H9 (cell line): ENCODE data around the gene RABGAP1L. TPM values are rescaled to one million over a fixed set of nuclear protein-coding genes. Genes with fewer than 3 reads are reported as not detected.

Experiments
- DNase-seq: peaks from one replicate; pipeline ENCODE4 v3.0.0-alpha.2; 2017
- H2AFZ ChIP-seq: one replicate; pipeline ENCODE4 v1.6.1; 2013; ENCODE audit warnings: mild to moderate bottlenecking, low read length, control low read depth, moderate library complexity
- H2AK5ac ChIP-seq: 2 replicates; pipeline ENCODE4 v1.6.1; 2013; ENCODE audit warnings: low read length, control low read depth, mixed read lengths; ENCODE audit not compliant: insufficient read length
- H2BK120ac ChIP-seq: one replicate; pipeline ENCODE4 v1.6.1; 2013; ENCODE audit warnings: low read depth, mild to moderate bottlenecking, low read length, control low read depth, inconsistent platforms; ENCODE audit not compliant: poor library complexity, severe bottlenecking
- H2BK12ac ChIP-seq: 2 replicates; pipeline ENCODE4 v1.6.1; 2013; ENCODE audit warnings: low read length, control low read depth, mixed read lengths, low read depth; ENCODE audit not compliant: insufficient read length
- H2BK15ac ChIP-seq: 2 replicates; pipeline ENCODE4 v1.6.1; 2013; ENCODE audit warnings: low read depth, low read length, control low read depth
- H2BK20ac ChIP-seq: one replicate; pipeline ENCODE4 v1.6.1; 2013; ENCODE audit warnings: low read depth, mild to moderate bottlenecking, low read length, control low read depth, inconsistent platforms; ENCODE audit not compliant: poor library complexity, severe bottlenecking
- H2BK5ac ChIP-seq: 2 replicates; pipeline ENCODE4 v1.6.1; 2013; ENCODE audit warnings: low read length, control low read depth, mixed read lengths; ENCODE audit not compliant: insufficient read length
- H3K14ac ChIP-seq: 2 replicates; pipeline ENCODE4 v1.6.1; 2013; ENCODE audit warnings: low read length, control low read depth; ENCODE audit not compliant: insufficient read depth
- H3K18ac ChIP-seq: 2 replicates; pipeline ENCODE4 v1.6.1; 2013; ENCODE audit warnings: low read depth, mild to moderate bottlenecking, mixed read lengths, low read length, control low read depth; ENCODE audit not compliant: insufficient read length
- H3K23ac ChIP-seq: 2 replicates; pipeline ENCODE4 v1.6.1; 2013; ENCODE audit warnings: low read length, control low read depth, mixed read lengths, low read depth; ENCODE audit not compliant: insufficient read length
- H3K23me2 ChIP-seq: 2 replicates; pipeline ENCODE4 v1.6.1; 2013; ENCODE audit warnings: low read depth, mild to moderate bottlenecking, mixed read lengths, low read length, control low read depth; ENCODE audit not compliant: insufficient read length, poor library complexity, severe bottlenecking
- H3K27ac ChIP-seq: 2 replicates; pipeline ENCODE4 v1.5.1; 2013; ENCODE audit warnings: low read length, control low read depth, mixed read lengths, low read depth; ENCODE audit not compliant: insufficient read length
- H3K27me3 ChIP-seq: 2 replicates; pipeline ENCODE4 v1.6.1; 2013; ENCODE audit warnings: low read length, control low read depth, inconsistent platforms; ENCODE audit not compliant: insufficient read depth
- H3K4ac ChIP-seq: 2 replicates; pipeline ENCODE4 v1.6.1; 2013; ENCODE audit warnings: low read depth, mild to moderate bottlenecking, control low read depth, inconsistent platforms, low read length, moderate library complexity
- H3K4me1 ChIP-seq: 2 replicates; pipeline ENCODE4 v1.6.1; 2013; ENCODE audit warnings: low read length, control low read depth, inconsistent platforms; ENCODE audit not compliant: insufficient read depth
- H3K4me2 ChIP-seq: 2 replicates; pipeline ENCODE4 v1.6.1; 2013; ENCODE audit warnings: low read length, control low read depth, mixed read lengths; ENCODE audit not compliant: insufficient read length, insufficient read depth
- H3K56ac ChIP-seq: 2 replicates; pipeline ENCODE4 v1.6.1; 2013; ENCODE audit warnings: low read depth, mild to moderate bottlenecking, mixed read lengths, low read length, control low read depth; ENCODE audit not compliant: insufficient read length
- H3K79me1 ChIP-seq: 2 replicates; pipeline ENCODE4 v1.6.1; 2013; ENCODE audit warnings: low read depth, mild to moderate bottlenecking, moderate library complexity, low read length, control low read depth, inconsistent platforms; ENCODE audit not compliant: insufficient read depth, poor library complexity, severe bottlenecking
- H3K79me2 ChIP-seq: 2 replicates; pipeline ENCODE4 v1.6.1; 2013; ENCODE audit warnings: low read length, control low read depth, inconsistent platforms; ENCODE audit not compliant: insufficient read depth
- H3K9ac ChIP-seq: 2 replicates; pipeline ENCODE4 v1.6.1; 2013; ENCODE audit warnings: low read length, control low read depth, mixed read lengths; ENCODE audit not compliant: insufficient read length; ENCODE audit errors: extremely low read depth
- H3K9me3 ChIP-seq: one replicate; pipeline ENCODE4 v1.6.1; 2013; ENCODE audit warnings: low read depth, low read length, inconsistent platforms; ENCODE audit not compliant: control insufficient read depth
- H3T11ph ChIP-seq: one replicate; pipeline ENCODE4 v1.6.1; 2013; ENCODE audit warnings: mild to moderate bottlenecking, low read length, control low read depth, inconsistent platforms
- H4K20me1 ChIP-seq: one replicate; pipeline ENCODE4 v1.6.1; 2013; ENCODE audit not compliant: control insufficient read depth, insufficient read length, insufficient read depth
- H4K5ac ChIP-seq: 2 replicates; pipeline ENCODE4 v1.6.1; 2013; ENCODE audit warnings: low read depth, mild to moderate bottlenecking, mixed read lengths, low read length, control low read depth; ENCODE audit not compliant: insufficient read length
- H4K8ac ChIP-seq: replicated peaks from 2 replicates; pipeline ENCODE4 v1.6.1; 2013; ENCODE audit warnings: low read length, control low read depth, mixed read lengths, low read depth; ENCODE audit not compliant: insufficient read length
- H4K91ac ChIP-seq: 2 replicates; pipeline ENCODE4 v1.6.1; 2013; ENCODE audit warnings: low read depth, mild to moderate bottlenecking, moderate library complexity, mixed read lengths, low read length, control low read depth; ENCODE audit not compliant: insufficient read length
- H3K27ac Mint-ChIP-seq, 3 experiments: 2 replicates in 2 of 3; 3 replicates in 1 of 3; pipeline ENCODE4 v1.8.0; 2020 to 2021; ENCODE audit warnings: mixed read lengths in 3 of 3, mild to moderate bottlenecking in 1 of 3, moderate library complexity in 1 of 3
- H3K27me3 Mint-ChIP-seq: 2 replicates; pipeline ENCODE4 v1.8.0; 2021; ENCODE audit warnings: low read depth, mild to moderate bottlenecking, moderate library complexity, mixed read lengths
- H3K36me3 Mint-ChIP-seq, 3 experiments: 2 replicates in 2 of 3; 3 replicates in 1 of 3; pipeline ENCODE4 v1.8.0; 2020 to 2021; ENCODE audit warnings: low read depth in 3 of 3, mixed read lengths in 3 of 3; ENCODE audit not compliant: insufficient read depth in 1 of 3
- H3K4me1 Mint-ChIP-seq, 2 experiments: 2 replicates each; pipeline ENCODE4 v1.8.0; 2020; ENCODE audit warnings: mixed read lengths in 2 of 2
- H3K4me3 Mint-ChIP-seq, 2 experiments: 2 replicates in 1 of 2; 3 replicates in 1 of 2; pipeline ENCODE4 v1.8.0; 2020 to 2021; ENCODE audit warnings: mild to moderate bottlenecking in 2 of 2, mixed read lengths in 2 of 2, moderate library complexity in 1 of 2
- H3K9me3 Mint-ChIP-seq, 2 experiments: 2 replicates in 1 of 2; 3 replicates in 1 of 2; pipeline ENCODE4 v1.8.0; 2020; ENCODE audit warnings: mild to moderate bottlenecking in 2 of 2, mixed read lengths in 2 of 2, moderate library complexity in 1 of 2
- CTCF ChIP-seq: fragments of 200-600 bp; sonication (generic); conservative IDR thresholded peaks from 3 replicates; pipeline ENCODE4 v1.8.0; 2021; ENCODE audit warnings: antibody characterized with exemption, mild to moderate bottlenecking
- WGBS: extraction: QIAGEN DNeasy Blood & Tissue Kit; methylation state at CpG from one replicate; pipeline ENCODE4 v1.1.7; 2013; ENCODE audit warnings: missing lambda C conversion rate, low lambda C conversion rate, mixed read lengths; ENCODE audit not compliant: insufficient read length; ENCODE audit errors: extremely low coverage; 5-methylcytosine and 5-hydroxymethylcytosine counted together
- total RNA-seq: library from RNA; stranded (reverse); gene quantifications from 2 replicates; pipeline ENCODE4 v1.2.1, GENCODE V29; 2021

The RABGAP1L gene
- total RNA-seq, 1 experiment from 2014 or later = 147 TPM

DNA sequence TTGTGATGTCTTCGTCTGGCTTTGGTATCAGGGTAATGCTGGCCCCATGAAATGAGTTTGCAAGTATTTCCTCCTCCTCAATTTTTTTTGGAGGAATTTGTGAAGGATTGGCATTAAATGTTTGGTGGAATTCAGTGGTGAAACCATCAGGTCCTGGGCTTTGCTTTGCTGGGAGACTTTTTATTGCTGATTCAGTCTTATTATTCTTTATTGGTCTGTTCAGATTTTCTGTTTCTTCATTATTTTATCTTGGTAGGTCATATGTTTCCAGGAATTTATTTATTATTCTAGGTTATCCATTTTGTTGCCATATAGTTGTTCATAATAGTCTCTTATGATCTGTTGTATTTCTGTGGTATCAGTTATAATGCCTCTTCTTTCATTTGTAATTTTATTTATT is 126.7 kb downstream of the RABGAP1L start:
- H2BK20ac ChIP-seq = no peak overlapping the region
- no peak overlapping the region for H3K56ac ChIP-seq
- WGBS = no CpG with 5 or more reads among the region's 1 CpG
- H3K79me2 ChIP-seq = no peaks in the 10 kb centered on the region
- no peak overlapping the region for H4K91ac ChIP-seq
- no peak overlapping the region for H3K4me3 Mint-ChIP-seq
- DNase-seq = no peak
- no peak overlapping the region for H2BK5ac ChIP-seq
- no peak overlapping the region for H4K5ac ChIP-seq
- H3K27me3 ChIP-seq = no peaks in the 10 kb centered on the region
- H4K20me1 ChIP-seq = no peaks in the 10 kb centered on the region
- H3K27ac ChIP-seq = no peak overlapping the region
- H3K4me1 Mint-ChIP-seq = no peaks in the 10 kb centered on the region
- no peak overlapping the region for H3T11ph ChIP-seq
- no peak overlapping the region for H3K27ac Mint-ChIP-seq
- H3K14ac ChIP-seq = no peak overlapping the region
- H2AFZ ChIP-seq = no peak overlapping the region
- H3K79me1 ChIP-seq = no peaks in the 10 kb centered on the region
- H3K27me3 Mint-ChIP-seq = no peaks in the 10 kb centered on the region
- no peaks in the 10 kb centered on the region for H3K9me3 ChIP-seq
- H3K18ac ChIP-seq = no peak overlapping the region
- no peak overlapping the region for H3K4me2 ChIP-seq
- H3K9me3 Mint-ChIP-seq = no peaks in the 10 kb centered on the region; a peak in 1 of 5 replicates
- no peaks in the 10 kb centered on the region for H3K23me2 ChIP-seq
- TF ChIP-seq CTCF = no peak
- no peak overlapping the region for H2BK12ac ChIP-seq
- H2BK15ac ChIP-seq = no peak overlapping the region
- no peak overlapping the region for H3K4ac ChIP-seq
- no peak overlapping the region for H3K9ac ChIP-seq
- no peak overlapping the region for H3K23ac ChIP-seq
- no peaks in the 10 kb centered on the region for H3K4me1 ChIP-seq
- H2AK5ac ChIP-seq = no peak overlapping the region
- no peak overlapping the region for H2BK120ac ChIP-seq
- H3K36me3 Mint-ChIP-seq = peaks cover 4 to 7% (median 4%) of the 10 kb centered on the region in 3 experiments; a peak in 6 of 7 replicates
- no peak overlapping the region for H4K8ac ChIP-seq
